Erythroblast (primary cell): Measurements from ENCODE around the gene SKOR1.

ENCODE experiments used
- DNase-seq, 2 experiments: peaks; one replicate each; lab custom pipeline; 2025; lab: John Stamatoyannopoulos, UW
- GATA1 ChIP-seq: IDR thresholded peaks from 2 replicates; pipeline ENCODE4 v1.6.1; 2011; ENCODE audit warnings: low read depth, mild to moderate bottlenecking, control low read depth, low read length, moderate library complexity
- POLR2A ChIP-seq: IDR thresholded peaks from 2 replicates; pipeline ENCODE4 v1.6.1; 2011; ENCODE audit warnings: mild to moderate bottlenecking, low read length

Gene SKOR1

GRCh38 chr15:67852418-67852817, 27.1 kb downstream of the SKOR1 start:
- peak; percentile 27 to 62 for DNase-seq
- no peak for TF ChIP-seq GATA1
- TF ChIP-seq POLR2A: no peak

GRCh38 chr15:67853454-67853853, 28.1 kb downstream of the SKOR1 start:
- TF ChIP-seq GATA1: no peak
- no peak for TF ChIP-seq POLR2A
- DNase-seq: no peak

GRCh38 chr15:67854358-67854757, 29.0 kb downstream of the SKOR1 start:
- TF ChIP-seq POLR2A (no peak), GATA1 (no peak)
- no peak for DNase-seq

- no peak for TF ChIP-seq GATA1
- TF ChIP-seq POLR2A: no peak
- no peak for DNase-seq
Observed at GRCh38 chr15:67855842-67856241, 30.5 kb downstream of the SKOR1 start.

- TF ChIP-seq POLR2A (no peak), GATA1 (no peak)
- DNase-seq: no peak
Observed at GRCh38 chr15:67857220-67857619, 31.9 kb downstream of the SKOR1 start.

GRCh38 chr15:67859331-67859946, 34.1 kb downstream of the SKOR1 start:
- TF ChIP-seq GATA1 (no peak), POLR2A (no peak)
- DNase-seq: no peak

GRCh38 chr15:67861983-67862382, 36.7 kb downstream of the SKOR1 start:
- no peak for DNase-seq
- TF ChIP-seq GATA1 (no peak), POLR2A (no peak)

GRCh38 chr15:67862750-67863441, 37.6 kb downstream of the SKOR1 start:
- no peak for TF ChIP-seq GATA1
- no peak for TF ChIP-seq POLR2A

GRCh38 chr15:67863442-67863987, 38.2 kb downstream of the SKOR1 start:
- peak; percentile 72 to 82 for DNase-seq
- no peak for TF ChIP-seq POLR2A
- TF ChIP-seq GATA1: no peak

More at GRCh38 chr15:67862750-67863441, 37.6 kb downstream of the SKOR1 start:
- DNase-seq: no peak

- TF ChIP-seq GATA1 (no peak), POLR2A (no peak)
- DNase-seq: no peak
Observed at GRCh38 chr15:67865331-67865730, 40.0 kb downstream of the SKOR1 start.

- no peak for DNase-seq
- TF ChIP-seq GATA1 (no peak), POLR2A (no peak)
Observed at GRCh38 chr15:67865766-67866165, 40.5 kb downstream of the SKOR1 start.

GRCh38 chr15:67869701-67870100, 44.4 kb downstream of the SKOR1 start:
- TF ChIP-seq POLR2A (no peak), GATA1 (no peak)
- DNase-seq: no peak

GRCh38 chr15:67870868-67871408, 45.6 kb downstream of the SKOR1 start:
- DNase-seq: no peak
- no peak for TF ChIP-seq GATA1
- TF ChIP-seq POLR2A: no peak

- no peak for DNase-seq
- TF ChIP-seq POLR2A (no peak), GATA1 (no peak)
Observed at GRCh38 chr15:67873777-67874176, 48.5 kb downstream of the SKOR1 start.

GRCh38 chr15:67878712-67879206, 53.5 kb downstream of the SKOR1 start:
- TF ChIP-seq GATA1: no peak
- no peak for TF ChIP-seq POLR2A
- no peak for DNase-seq
